Loucy (cell line): ENCODE measurements around the gene SIX4.

ENCODE experiments used
- H2AFZ ChIP-seq: fragments of 200-600 bp; sonication (generic); 2 replicates; pipeline ENCODE4 v1.6.0; 2016; ENCODE audit warnings: antibody characterized with exemption, mild to moderate bottlenecking, low read length, moderate library complexity
- H3F3A ChIP-seq: fragments of 200-600 bp; 2 replicates; pipeline ENCODE4 v1.6.0; 2016; ENCODE audit warnings: antibody characterized with exemption, low read depth, mild to moderate bottlenecking
- H3K27me3 ChIP-seq: fragments of 200-600 bp; sonication (generic); 2 replicates; pipeline ENCODE4 v1.6.1; 2014; ENCODE audit warnings: low read length, mild to moderate bottlenecking; ENCODE audit not compliant: insufficient read depth, poor library complexity, severe bottlenecking
- H3K36me3 ChIP-seq: fragments of 200-600 bp; sonication (generic); 2 replicates; pipeline ENCODE4 v1.6.1; 2016; ENCODE audit warnings: low read length; ENCODE audit not compliant: insufficient read depth
- H3K4me1 ChIP-seq: fragments of 200-600 bp; sonication (generic); 2 replicates; pipeline ENCODE4 v1.5.1; 2014; ENCODE audit warnings: low read length, mild to moderate bottlenecking; ENCODE audit not compliant: insufficient read depth, poor library complexity, severe bottlenecking
- H3K4me2 ChIP-seq: fragments of 200-600 bp; sonication (generic); 2 replicates; pipeline ENCODE4 v1.6.0; 2014; ENCODE audit warnings: antibody characterized with exemption, low read length, low read depth, mild to moderate bottlenecking; ENCODE audit not compliant: poor library complexity, severe bottlenecking
- H3K4me3 ChIP-seq: fragments of 200-600 bp; sonication (generic); 2 replicates; pipeline ENCODE4 v1.5.1; 2014; ENCODE audit warnings: low read length, mild to moderate bottlenecking, mixed read lengths; ENCODE audit not compliant: poor library complexity, severe bottlenecking
- H3K79me2 ChIP-seq: fragments of 200-600 bp; sonication (generic); 2 replicates; pipeline ENCODE4 v1.6.1; 2014; ENCODE audit warnings: low read length; ENCODE audit not compliant: insufficient read depth
- H3K9ac ChIP-seq: fragments of 200-600 bp; sonication (generic); 2 replicates; pipeline ENCODE4 v1.6.0; 2014; ENCODE audit warnings: mild to moderate bottlenecking, low read depth, low read length, moderate library complexity; ENCODE audit not compliant: poor library complexity, severe bottlenecking
- H3K9me2 ChIP-seq: fragments of 200-600 bp; sonication (generic); replicated peaks from 2 replicates; pipeline ENCODE4 v1.6.1; 2016; ENCODE audit warnings: low read depth, low read length, mixed read lengths
- H3K9me3 ChIP-seq: fragments of 200-600 bp; sonication (generic); 2 replicates; pipeline ENCODE4 v1.6.1; 2014; ENCODE audit warnings: mild to moderate bottlenecking, antibody characterized with exemption, low read length, low read depth; ENCODE audit not compliant: insufficient read depth
- H4K20me1 ChIP-seq: fragments of 200-600 bp; sonication (generic); 2 replicates; pipeline ENCODE4 v1.6.0; 2014; ENCODE audit warnings: antibody characterized with exemption, low read length, mild to moderate bottlenecking; ENCODE audit not compliant: insufficient read depth, poor library complexity, severe bottlenecking
- CTCF ChIP-seq: fragments of 200-600 bp; sonication (generic); conservative IDR thresholded peaks from 2 replicates; pipeline ENCODE4 v1.5.1; 2014; ENCODE audit warnings: mild to moderate bottlenecking, antibody characterized with exemption, low read length
- EZH2phosphoT487 ChIP-seq: fragments of 200-600 bp; IDR thresholded peaks from 2 replicates; pipeline ENCODE4 v1.6.1; 2018; ENCODE audit warnings: antibody characterized with exemption, mild to moderate bottlenecking, moderate library complexity, borderline replicate concordance

The SIX4 gene

GRCh38 chr14:60736494-60736893, 12.3 kb upstream of the SIX4 start:
- H3K4me3 ChIP-seq = peak overlapping the region; percentile 92
- TF ChIP-seq CTCF (no peak), EZH2phosphoT487 (no peak)

GRCh38 chr14:60735416-60735815, 11.3 kb upstream of the SIX4 start:
- peak overlapping the region; percentile 93 for H3K4me2 ChIP-seq
- H4K20me1 ChIP-seq = peaks cover 34% of the 10 kb centered on the region
- H3K36me3 ChIP-seq = no peaks in the 10 kb centered on the region
- H3K4me1 ChIP-seq = peaks cover 29% of the 10 kb centered on the region
- H3F3A ChIP-seq = no peaks in the 10 kb centered on the region
- no peaks in the 10 kb centered on the region for H3K9me3 ChIP-seq
- no peaks in the 10 kb centered on the region for H3K27me3 ChIP-seq
- H3K9me2 ChIP-seq = no peaks in the 10 kb centered on the region
- H3K9ac ChIP-seq = peak overlapping the region; percentile 88
- peaks cover 59% of the 10 kb centered on the region for H3K79me2 ChIP-seq
- TF ChIP-seq CTCF (no peak), EZH2phosphoT487 (no peak)
- peak overlapping the region; percentile 95; the same call in 1 of the 2 replicates for H2AFZ ChIP-seq
- peak overlapping the region; percentile 92 for H3K4me3 ChIP-seq

More at GRCh38 chr14:60736494-60736893, 12.3 kb upstream of the SIX4 start:
- peaks cover 41% of the 10 kb centered on the region for H4K20me1 ChIP-seq
- H3K9ac ChIP-seq = peak overlapping the region; percentile 88
- no peaks in the 10 kb centered on the region for H3K9me3 ChIP-seq
- H3K4me1 ChIP-seq = peaks cover 32% of the 10 kb centered on the region
- no peaks in the 10 kb centered on the region for H3K27me3 ChIP-seq
- H3K36me3 ChIP-seq = no peaks in the 10 kb centered on the region
- no peaks in the 10 kb centered on the region for H3K9me2 ChIP-seq
- no peak overlapping the region for H2AFZ ChIP-seq
- H3K79me2 ChIP-seq = peaks cover 67% of the 10 kb centered on the region
- H3F3A ChIP-seq = no peaks in the 10 kb centered on the region
- H3K4me2 ChIP-seq = peak overlapping the region; percentile 93

DNA sequence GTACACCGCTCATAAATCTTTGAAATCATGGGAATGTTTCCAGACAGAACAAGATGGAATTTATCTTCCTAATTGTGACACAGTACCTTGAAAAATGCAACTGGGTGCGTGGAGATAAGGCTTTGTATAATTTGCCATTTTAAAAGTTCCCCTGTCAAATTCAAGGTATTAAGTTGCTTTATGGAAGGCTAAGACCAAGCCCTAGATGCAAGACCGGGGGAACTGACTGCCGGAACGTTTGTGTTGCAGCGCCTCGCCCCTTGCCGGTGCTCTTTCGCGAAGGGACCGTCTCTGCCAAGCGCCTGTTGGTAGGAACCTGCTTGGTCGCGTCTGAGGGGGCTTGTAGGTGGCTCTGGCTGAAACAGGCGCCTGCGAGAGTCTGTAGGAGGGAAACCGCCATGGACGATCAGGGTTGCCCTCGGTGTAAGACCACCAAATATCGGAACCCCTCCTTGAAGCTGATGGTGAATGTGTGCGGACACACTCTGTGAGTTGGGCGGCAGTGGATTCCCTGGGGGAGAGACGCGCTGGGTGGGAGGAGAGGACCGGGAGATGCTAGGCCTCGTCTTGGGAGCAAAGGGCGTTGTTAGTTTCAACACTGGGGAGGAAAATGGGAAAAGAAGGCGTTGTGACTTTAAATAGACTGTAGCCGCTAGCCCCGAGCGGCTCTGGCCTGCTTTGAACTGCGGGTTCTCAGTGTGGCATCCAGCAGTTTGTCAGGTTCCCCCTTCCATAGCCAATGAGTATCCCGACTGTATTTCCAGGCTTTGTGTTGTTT, 10.5 kb upstream of the SIX4 start, which contains the start of gene MNAT1:
MNAT1 (plus strand) TSS at position 297 of the 778 bp plus-strand sequence; CDS start at position 399, 102 bp downstream.
- H3K4me2 ChIP-seq = peak within 1 kb of the TSS; percentile 93
- no peaks in the 10 kb centered on the region for H3K27me3 ChIP-seq
- H3K9ac ChIP-seq = peak within 1 kb of the TSS; percentile 88
- H2AFZ ChIP-seq = peak within 1 kb of the TSS; percentile 95
- TF ChIP-seq CTCF = no peak
- TF ChIP-seq EZH2phosphoT487 = no peak
- no peaks in the 10 kb centered on the region for H3K9me2 ChIP-seq
- H3K4me3 ChIP-seq = peak within 1 kb of the TSS; percentile 92
- peaks cover 51% of the 10 kb centered on the region for H3K79me2 ChIP-seq
- peaks cover 30% of the 10 kb centered on the region for H4K20me1 ChIP-seq
- no peaks in the 10 kb centered on the region for H3F3A ChIP-seq
- no peaks in the 10 kb centered on the region for H3K9me3 ChIP-seq
- H3K4me1 ChIP-seq = peaks cover 25% of the 10 kb centered on the region
- H3K36me3 ChIP-seq = no peaks in the 10 kb centered on the region
